CD4-positive, alpha-beta T cell treated with Interleukin-15 for 1 hour (primary cell): ENCODE data around the gene CD99.
"Not testable (repeated sequence)": the region's sequence is repeated elsewhere in the genome, so short reads cannot be mapped to it uniquely, and the experiment has no call there.

Experiments used
- DNase-seq: peaks from one replicate; pipeline ENCODE4 v3.0.0-alpha.2; 2020

The CD99 gene

DNA sequence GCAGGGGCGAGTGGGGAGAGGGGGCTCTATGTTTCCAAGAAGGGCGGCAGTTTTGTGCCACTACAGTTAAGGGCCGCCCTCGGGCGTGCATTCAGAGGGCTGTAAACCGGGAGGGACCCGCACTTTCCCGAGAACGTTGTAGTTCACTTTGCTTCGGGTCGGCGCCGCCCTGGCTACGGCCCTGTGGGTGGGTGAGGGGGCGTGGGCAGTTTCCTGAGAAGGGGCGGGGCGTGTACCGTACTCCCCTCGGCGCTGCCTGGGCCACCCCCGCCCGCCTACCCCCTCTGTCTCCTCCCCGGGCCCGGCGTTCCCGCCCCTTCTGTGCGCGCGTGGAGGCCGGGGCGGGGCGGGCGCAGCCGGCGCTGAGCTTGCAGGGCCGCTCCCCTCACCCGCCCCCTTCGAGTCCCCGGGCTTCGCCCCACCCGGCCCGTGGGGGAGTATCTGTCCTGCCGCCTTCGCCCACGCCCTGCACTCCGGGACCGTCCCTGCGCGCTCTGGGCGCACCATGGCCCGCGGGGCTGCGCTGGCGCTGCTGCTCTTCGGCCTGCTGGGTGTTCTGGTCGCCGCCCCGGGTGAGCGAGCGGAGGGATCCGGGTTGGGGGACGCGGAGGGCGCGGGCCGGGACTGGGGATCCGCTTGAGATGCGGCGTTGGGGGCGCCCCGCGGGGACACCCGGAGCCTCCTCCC lies at the start of gene CD99:
Gene CD99 (plus strand): TSS at position 440 of the 687 bp plus-strand sequence. CDS start 66 bp downstream, at position 506.
- DNase-seq = peak; percentile 94

GRCh38 chrX:2642146-2642545 lies 48.9 kb upstream of the CD99 start:
- DNase-seq = no peak

DNA sequence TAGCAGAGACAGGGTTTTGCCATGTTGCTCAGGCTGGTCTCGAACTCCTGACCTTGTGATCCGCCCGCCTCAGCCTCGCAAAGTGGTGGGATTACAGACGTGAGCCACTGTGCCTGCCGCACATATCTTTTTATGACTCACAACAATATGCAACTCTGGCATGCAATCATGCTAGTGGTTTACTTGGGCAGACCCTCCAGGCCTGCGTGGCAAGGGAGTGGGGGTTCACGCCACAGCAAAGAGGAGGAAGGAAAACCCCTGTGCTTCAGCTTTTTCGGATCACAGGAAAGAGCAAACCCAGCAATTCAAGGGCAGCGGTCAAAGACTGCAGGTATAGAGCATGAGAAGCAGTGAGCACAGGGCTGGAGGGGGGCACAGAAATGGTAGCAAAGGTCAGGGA lies 48.3 kb upstream of the CD99 start:
- DNase-seq = no peak

DNA sequence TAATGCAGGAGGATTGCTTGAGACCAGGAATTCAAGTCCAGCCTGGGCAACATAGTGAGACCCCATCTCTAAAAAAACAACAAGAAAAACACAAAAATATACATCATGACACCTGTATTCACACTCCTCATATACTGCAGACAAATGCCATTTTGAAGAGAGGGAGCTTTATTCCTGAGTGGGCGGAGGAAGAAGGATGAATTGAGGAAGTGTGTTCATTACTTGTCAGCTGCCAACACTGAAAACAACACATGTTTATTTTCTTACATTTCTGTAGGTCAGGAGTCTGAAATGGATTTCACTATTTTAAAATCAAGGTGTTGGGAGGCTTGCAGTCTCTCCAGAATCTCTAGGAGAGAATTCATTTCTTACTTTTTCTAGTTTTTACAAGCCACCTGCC lies 47.2 kb upstream of the CD99 start:
- DNase-seq = no peak

- DNase-seq = no peak
Measured at GRCh38 chrX:2645563-2645962, 45.5 kb upstream of the CD99 start.

DNA sequence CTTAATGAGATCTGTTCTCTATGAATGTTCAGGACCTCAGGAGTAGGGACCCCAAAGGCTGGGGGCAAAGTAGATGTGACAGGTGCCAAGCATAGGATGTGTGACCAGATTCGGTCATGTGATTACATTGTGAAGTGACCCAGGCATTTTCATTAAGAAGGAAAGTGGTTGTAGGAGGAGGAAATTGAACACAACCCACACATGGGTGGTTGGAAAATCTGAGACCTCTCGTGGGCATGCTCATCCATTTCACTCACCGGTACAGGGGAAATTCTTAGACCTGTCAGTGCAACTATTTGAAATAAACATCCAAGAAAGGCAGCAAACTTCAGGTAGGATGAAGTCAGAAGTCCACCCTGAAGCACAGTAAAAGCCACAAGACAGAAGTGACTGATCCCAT lies 43.5 kb upstream of the CD99 start:
- no peak for DNase-seq

- no peak for DNase-seq
Measured at GRCh38 chrX:2650037-2650436, 41.1 kb upstream of the CD99 start.

DNA sequence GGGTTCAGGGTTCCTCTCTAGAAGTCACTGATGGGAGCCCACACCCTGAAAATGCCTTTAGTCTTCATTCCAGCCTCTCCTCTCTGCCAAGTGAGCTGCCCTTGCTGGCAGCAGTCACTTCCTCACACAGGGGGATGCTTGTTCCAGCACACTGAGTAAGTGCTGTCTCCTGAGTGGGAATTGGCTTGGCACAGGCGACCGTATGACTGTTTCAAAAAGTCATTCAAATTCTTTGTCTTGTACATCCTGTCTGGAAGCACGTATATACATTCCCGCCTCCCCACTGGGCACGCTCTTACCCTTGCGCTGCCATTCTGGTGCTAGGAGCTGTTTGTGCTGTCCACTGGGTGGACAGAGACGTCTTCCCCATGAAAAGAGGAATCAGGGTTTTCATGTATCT lies 40.2 kb upstream of the CD99 start:
- DNase-seq = no peak

DNA sequence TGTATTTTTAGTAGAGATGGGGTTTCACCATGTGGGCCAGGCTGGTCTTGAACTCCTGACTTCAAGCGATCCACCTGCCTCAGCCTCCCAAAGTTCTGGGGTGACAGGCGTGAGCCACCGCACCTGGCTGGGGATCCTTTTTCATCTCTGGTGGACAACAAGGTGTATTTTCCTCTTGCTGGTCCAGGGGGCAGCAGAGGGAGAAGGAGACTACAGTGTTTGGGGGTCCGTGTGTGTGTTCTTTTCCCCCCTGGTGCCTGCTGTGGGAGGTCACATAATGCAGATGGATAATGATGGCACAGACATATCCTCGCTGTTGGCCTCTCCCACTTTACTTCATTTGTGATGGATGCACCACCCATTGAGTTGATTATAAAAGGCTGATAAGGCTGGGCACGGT lies 39.0 kb upstream of the CD99 start:
- no peak for DNase-seq

DNA sequence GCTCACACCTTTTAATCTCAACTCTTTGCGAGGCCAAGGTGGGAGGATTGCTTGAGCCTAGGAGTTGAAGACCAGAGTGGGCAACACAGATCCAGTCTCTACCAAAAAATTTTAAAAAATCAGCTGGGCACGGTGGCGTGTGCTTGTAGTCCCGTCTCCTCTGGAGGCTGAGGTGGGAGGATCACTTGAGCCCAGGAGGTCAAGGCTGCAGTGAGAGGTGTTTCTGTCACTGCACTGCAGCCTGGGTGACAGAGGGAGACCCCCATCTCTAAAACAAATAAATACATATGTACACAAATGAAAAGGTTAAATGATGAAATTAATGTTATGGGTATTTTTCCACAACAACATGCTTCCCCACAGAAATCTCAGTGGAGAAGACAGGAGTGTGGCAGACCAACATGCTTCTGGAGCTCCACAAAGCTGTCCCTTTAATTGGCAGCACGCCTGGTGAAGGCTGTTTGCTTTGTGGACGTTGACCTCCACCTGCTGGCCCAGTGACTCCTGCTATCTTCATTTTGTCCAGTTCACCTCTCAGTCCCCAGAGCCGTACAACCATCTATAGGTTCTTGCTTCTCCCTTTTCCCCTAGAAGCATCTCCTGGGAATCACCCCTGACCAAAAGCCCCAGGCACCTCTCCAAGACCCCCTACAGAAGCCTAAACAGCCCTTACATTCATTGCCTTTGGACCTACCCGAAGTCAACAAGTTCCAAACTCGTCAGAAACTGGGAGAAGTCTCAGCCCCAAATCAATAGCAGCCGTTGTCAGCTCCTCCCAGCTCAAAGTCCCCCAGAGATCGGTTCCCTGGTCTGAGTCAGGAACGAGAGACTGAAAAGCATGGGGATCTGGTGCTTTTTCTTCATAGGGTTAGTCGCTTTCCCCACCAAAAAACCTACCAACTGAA lies 36.4 kb upstream of the CD99 start:
- no peak for DNase-seq

GRCh38 chrX:2656257-2656836 lies 34.7 kb upstream of the CD99 start:
- no peak for DNase-seq

DNA sequence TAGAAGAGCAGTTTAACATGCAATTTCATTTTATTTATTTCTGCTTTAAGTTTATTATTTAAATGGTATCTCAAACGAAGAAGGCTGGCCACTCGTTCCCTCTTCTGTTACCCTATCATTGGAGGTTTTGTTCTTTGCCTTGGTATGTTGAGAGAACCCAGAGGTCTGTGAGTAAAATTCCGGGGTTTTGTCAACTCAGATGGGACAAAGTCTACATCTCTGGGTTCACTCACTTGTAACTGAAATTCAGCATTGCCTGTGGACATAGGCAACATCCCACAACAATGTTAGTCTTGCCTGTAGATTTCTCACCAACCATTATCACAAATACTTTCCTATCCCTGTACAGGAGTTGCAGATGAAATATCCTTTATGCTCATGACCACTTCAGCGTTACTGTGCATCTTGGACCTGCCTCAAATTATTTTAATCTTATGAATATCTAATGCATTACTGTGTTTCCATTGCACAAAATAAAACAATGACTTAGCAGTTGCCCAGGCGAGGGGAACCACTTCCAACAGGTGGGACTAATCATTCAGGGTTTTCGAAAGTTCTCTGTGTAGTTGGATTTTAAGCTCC lies 33.5 kb upstream of the CD99 start:
- no peak for DNase-seq

GRCh38 chrX:2658585-2659292 lies 32.4 kb upstream of the CD99 start:
- no peak for DNase-seq

DNA sequence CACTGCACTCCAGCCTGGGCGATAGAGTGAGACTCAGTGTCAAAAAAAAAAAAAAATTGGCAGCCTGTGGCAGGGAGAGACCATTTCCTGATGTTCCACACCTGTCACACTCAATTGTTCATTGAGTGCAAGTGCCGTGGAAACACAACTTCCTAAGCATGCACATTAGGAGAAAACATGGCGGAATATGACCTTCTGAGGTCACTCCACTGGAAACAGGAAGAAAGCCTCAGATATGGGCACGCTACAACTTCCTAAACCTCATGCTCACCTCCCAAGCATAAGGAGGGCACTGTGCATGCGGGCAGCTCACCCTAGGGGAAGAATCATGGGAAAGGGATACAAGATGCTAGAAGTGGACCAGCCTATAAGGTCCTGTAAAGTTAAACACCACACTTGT lies 28.5 kb upstream of the CD99 start:
- DNase-seq = no peak

DNA sequence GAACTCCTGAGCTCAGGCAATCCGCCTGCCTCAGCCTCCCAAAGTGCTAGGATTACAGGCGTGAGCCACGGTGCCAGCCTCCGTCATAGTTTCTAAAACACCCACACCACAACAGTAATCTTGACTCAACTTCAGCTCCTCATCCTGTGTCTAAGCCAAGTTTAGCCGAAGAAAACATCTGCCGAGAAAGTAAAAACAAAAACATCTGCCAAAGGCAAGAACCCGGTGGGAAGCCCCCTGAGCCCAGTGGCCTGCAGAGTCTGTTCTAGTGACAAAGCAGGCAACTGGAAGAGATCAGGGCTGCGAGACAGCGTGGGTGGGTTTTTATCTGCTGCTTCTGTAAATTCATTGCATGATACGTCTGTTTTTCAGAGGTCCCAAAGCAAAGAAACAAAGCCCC lies 26.6 kb upstream of the CD99 start:
- DNase-seq = no peak

DNA sequence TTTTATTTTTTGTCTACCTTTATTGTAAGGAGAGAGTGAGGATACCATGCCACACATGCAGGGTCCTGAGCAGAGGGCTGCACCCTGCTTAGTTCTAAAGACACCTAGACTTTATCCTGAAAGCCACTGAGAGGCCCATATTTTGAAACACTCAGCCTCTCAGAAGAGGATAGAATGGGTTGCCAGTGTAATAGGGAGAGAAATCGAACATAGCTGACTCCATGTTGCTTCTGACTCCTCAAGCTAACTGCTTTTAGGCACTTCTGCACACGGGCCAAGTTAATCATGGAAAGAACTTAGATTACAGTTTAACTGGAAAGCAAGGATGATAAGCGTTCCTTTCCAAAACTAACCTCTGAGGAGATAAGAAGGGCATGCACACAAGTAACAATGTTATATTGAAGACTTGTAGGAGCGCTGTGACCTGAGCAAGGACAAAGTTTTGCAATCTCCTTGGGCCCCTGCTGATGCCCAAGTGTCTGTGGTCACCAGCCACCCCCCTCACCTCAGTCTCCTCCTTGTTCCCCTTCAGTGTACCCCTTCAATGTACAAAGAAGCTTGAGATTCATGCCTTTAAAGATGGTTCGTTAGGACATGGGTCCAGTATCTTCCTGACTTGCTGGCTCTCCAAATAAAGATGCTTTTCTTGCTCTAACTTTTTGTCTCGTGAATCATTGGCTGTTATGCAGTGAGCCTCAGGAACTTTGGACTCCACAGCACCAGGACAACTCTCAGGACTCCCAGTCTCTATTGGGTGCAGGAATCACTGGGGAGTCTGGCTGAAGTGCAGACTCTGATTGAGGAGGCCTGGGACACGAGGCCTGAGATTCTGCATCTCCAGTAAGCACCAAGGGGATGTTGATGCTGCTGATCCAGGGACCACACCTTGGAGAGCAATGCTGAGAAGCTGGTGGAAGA lies 25.4 kb upstream of the CD99 start:
- DNase-seq = no peak

DNA sequence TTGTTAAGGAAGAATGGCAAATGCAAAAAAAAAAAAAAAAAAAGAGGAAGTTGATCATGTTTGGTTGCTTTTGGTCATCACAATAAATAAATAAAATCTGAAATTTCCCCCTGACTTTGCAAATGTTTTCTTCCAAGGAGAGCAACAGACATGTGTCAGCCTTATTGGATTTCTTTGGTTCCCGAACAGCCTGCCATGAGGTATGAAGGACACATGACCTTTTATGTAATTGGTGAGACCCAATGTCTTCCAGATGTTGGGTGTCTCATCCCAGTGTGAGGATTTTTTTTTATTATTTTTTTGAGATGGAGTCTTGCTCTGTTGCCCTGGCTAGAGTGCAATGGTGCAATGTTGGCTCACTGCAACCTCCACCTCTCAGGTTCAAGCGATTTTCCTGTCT lies 24.6 kb upstream of the CD99 start:
- DNase-seq = no peak

GRCh38 chrX:2670978-2671377 lies 20.1 kb upstream of the CD99 start:
- no peak for DNase-seq

GRCh38 chrX:2672084-2672483 lies 19.0 kb upstream of the CD99 start:
- no peak for DNase-seq

GRCh38 chrX:2673611-2674010 lies 17.5 kb upstream of the CD99 start:
- no peak for DNase-seq

DNA sequence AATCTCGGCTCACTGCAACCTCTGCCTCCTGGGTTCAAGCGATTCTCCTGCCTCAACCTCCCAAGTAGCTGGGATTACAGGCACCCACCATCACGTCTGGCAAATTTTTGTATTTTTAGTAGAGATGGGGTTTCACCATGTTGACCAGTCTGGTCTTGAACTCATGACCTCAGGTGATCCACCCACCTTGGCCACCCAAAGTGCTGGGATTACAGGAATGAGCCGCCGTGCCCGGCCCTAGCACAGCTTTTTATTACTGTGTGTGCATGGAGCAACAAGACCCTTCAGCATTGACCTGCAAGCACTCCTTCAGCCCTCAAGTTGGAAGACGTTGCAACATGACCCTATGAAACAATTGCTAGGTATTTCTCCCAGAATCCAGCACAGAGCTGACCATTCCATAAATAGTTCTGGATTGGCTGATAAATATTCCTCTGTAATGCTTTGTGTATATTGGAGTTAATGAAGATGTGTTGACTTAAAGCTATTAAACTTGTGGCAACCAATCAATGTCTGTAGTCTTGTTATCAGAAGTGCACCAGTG lies 15.4 kb upstream of the CD99 start:
- DNase-seq = not testable (repeated sequence)
